HG03095 (cell line): Measurements from ENCODE around the gene CSNK2B.
"Not testable (repeated sequence)": the region's sequence is repeated elsewhere in the genome, so short reads cannot be mapped to it uniquely, and the experiment has no call there.

Experiments
- ATAC-seq: cut with Tn5 transposase; IDR thresholded peaks from one replicate; pipeline ENCODE4 v1.9.1; 2021; ENCODE audit warnings: moderate library complexity; ENCODE audit not compliant: unreplicated experiment

Gene CSNK2B

GRCh38 chr6:31687860-31688693, 22.2 kb downstream of the CSNK2B start:
- ATAC-seq: no peak

DNA sequence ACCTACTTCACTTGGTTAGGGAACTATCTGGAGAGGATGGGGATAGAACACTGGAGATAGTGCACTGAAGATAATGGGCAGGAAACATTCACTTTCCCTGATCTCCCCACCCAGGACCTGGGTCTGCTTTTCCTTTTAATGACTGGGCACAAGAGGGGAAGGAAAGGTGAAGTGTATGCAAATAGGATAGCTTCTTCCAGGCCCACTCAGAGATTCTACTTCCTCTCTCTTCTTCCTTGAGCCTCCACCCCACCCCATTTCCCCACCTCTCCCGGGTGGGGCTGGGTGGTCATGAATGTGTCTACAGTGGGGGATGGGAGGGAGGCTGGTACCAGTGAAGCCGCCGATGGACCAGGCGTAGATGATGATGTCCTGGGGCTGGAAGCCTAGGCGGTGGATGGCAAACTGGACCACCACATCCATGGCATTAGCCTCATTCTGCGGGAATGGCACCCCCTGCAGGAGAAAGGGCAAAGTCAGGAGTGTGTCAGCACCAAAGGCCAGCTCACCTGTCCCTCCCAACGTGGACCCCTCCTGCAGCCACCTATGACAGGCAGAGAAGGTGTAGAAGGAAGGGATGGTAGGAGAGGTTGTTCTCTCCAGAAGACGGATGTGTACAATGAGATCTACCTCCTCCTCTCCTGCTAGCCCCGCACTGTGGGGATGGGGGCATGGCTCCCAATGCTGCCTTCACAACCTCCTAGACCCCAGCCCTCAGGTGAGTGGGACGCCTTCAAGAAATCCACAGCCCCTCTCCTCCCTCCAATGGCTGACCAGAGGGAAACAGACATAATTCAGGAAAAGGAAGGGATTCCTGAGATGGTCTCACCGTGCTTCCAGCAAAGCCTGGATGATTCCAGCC, 23.6 kb downstream of the CSNK2B start:
- ATAC-seq: no peak

DNA sequence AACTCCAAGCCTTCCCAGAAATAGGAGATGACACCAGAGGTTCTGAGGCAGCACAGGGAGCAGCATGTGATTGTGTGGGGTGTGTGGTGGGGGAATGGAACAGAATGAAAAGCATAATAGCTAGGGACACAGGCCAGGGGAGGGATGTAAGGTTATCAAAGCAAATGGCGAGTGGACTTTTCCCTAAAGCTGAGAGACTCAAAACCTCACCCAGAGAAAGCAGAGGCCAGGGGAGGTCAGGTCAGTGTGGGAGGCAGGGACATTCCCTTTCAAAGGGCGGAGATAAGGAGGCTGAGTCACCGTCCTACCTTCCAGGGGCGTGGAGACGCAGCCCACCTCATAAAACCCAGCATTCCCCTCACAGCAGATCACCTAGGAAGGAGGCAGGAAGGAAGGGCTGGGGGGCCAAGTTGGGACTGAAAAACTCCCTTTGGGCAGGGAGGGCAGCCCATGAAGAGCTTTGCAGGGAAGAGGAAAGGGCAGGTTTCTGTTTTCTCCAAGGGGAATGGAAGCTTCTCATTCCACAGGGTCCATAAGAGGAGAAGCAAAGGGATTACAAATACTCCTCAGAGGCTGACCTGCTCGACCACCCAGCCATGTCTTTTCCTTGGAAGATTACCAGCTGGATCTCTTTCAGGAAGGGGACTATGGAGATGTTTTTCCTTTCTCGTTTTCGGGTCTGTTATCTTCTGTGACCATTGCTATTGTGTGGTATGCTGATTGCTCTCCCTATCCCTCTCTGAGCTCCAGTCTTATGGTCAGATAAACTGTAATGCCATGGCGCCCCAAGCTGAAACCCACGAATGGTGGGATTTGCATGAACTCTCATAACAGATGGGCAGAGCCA, 24.6 kb downstream of the CSNK2B start:
- ATAC-seq: no peak

GRCh38 chr6:31691078-31691463, 25.2 kb downstream of the CSNK2B start:
- ATAC-seq: no peak

DNA sequence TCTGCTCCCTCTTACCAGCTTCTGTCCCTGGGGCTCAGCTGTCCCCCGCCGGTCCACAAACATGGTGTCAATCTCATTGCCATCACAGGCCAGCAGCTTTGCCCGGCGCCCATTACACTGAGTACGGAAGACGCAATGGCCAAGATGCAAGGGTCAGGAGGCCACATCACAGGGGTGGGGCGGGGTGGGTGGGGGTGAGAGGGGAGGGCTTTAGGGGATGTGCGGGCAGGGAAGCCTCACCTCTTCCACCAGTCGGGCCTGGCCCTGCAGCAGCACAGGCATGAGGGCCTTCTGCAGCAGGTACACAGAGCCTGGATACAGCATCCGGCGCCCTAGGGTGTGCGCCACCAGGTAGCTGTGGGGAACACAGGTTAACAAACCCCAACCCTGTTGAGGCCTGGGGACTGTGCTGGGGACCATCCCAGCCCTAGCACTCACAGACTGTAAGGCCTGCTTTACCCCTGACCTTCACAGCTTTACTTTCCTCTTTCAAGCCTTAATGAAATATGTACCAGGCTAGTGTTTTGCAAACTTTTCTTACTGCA, 25.8 kb downstream of the CSNK2B start:
- no peak for ATAC-seq

DNA sequence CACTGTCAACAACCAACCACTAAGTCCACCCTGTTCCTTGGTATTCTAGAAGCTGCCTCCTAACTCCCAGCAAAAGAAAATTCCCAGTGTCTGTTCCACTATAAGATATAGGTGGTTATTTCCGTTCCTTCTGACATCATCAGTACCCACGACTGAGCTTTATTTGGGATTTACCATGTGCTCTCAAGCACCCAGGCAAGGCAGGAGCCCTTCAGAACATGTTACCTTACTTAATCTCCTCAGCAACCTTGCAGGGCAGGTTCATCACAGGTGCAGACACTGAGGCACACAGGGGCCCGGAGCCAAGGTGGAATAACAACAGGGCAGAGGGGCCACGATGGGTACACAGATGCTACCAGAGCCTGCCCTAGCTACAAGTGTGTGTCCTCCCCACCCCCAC, 26.5 kb downstream of the CSNK2B start:
- no peak for ATAC-seq

DNA sequence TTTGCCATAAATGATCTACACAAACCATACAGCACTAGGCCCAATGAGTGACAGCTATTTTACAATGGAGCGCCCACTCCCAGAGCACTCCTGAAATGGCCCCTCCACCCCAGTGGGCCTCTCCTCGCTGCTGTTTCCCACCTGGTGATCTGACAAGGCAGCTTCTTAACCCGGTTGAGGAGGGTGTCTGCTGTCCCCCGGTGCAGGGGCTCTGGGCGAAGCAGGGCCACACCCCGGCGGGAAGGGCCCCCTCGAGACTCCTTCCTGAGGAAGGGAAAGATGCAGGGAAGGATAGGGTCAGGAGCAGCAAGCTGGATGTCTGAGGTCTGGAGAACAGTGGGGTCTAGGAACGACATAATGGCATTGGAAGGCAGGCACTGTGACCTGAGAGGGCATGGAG, 27.0 kb downstream of the CSNK2B start:
- no peak for ATAC-seq

- ATAC-seq: no peak
Measured at GRCh38 chr6:31693535-31693934, 27.7 kb downstream of the CSNK2B start.

DNA sequence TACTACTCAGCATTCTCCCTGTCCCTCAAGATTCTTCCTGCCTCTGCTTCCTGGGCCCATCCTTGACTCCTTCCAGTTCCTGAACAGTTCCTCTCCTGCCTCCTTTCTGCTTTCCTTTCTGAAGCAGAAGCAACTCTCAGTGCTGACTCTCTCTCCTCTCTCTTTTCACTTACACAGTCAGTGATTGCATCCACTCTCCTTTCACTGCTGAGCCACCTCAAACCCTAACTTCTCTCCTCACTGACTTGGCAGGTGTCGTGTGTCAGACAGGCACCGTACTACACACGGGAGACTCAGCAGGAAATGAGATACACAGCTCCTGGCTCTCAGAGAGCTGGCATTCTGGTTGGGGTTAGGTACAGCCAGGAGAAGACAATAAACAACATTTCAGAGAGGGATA, 31.7 kb downstream of the CSNK2B start:
- no peak for ATAC-seq

GRCh38 chr6:31700740-31701401, 35.0 kb downstream of the CSNK2B start:
- ATAC-seq: no peak

- no peak for ATAC-seq
Measured at GRCh38 chr6:31701666-31702404, 36.0 kb downstream of the CSNK2B start.

GRCh38 chr6:31702405-31702818, 36.5 kb downstream of the CSNK2B start:
- ATAC-seq: no peak

GRCh38 chr6:31702819-31703716, 37.2 kb downstream of the CSNK2B start, which contains the start of gene ABHD16A:
TSS of gene ABHD16A (minus strand) at chr6:31703324. CDS start at chr6:31703281, 43 bp downstream.
- peak; percentile 74 for ATAC-seq

GRCh38 chr6:31705931-31706330, 40.1 kb downstream of the CSNK2B start:
- no peak for ATAC-seq

DNA sequence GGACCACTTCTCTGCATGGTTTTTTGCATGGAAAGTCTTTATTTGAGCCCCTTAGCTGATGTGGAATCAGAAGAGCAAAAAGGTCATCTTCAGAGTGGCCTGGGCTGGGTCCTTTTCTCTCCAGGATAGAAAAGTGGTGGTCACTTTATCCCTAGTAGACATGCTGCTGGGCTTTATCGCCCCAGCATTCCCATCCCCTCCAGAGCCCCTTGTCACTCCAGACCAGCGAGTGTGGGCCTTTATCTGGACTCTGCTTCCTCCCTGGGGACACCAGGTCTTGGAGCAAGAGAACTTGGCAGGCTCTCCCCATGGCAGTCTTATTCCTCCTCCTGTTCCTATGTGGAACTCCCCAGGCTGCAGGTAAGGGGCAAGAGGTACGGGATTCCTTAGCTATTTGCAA, 40.7 kb downstream of the CSNK2B start, which contains the start of gene LY6G6F:
Gene LY6G6F (plus strand): TSS at position 268 of the 400 bp plus-strand sequence. CDS start 41 bp downstream, at position 309.
- no peak for ATAC-seq

- ATAC-seq: no peak
Measured at GRCh38 chr6:31707701-31708100, 41.8 kb downstream of the CSNK2B start.

DNA sequence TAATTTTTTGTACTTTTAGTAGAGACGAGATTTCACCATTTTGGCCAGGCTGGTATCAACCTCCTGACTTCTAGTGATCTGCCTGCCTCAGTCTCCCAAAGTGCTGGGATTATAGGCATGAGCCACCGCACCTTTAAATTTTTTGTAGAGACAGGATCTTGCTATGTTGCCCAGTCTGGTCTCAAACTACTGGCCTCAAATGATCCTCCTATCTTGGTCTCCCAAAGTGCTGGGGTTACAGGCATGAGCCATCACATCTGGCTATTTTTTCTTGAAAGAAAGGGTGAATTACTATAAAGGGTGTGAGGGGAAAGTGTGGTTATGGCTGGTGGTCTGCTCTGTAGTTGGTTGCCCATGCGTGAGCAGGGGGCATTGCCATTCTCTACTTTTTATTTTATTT, 42.3 kb downstream of the CSNK2B start:
- no peak for ATAC-seq

DNA sequence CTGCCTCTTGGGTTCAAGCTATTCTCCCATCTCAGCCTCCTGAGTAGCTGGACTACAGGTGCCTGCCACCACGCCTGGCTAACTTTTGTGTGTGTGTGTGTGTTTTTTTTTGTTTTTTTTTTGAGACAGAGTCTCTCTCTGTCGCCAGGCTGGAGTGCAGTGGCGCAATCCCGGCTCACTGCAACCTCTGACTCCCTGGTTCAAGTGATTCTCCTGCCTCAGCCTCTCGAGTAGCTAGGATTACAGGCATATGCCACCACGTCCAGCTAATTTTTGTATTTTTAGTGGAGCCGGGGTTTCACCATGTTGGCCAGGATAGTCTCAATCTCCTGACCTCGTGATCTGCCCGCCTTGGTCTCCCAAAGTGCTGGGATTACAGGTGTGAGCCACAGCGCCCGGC, 43.3 kb downstream of the CSNK2B start:
- ATAC-seq: not testable (repeated sequence)
